CD4-positive, alpha-beta T cell treated with Interleukin-1 beta for 1 hour (primary cell): ENCODE results near the gene KRT7.

ENCODE experiments used
- DNase-seq, 2 donors: peaks; one replicate each; pipeline ENCODE4 v3.0.0-alpha.2; 2020 to 2022

The KRT7 gene

DNA sequence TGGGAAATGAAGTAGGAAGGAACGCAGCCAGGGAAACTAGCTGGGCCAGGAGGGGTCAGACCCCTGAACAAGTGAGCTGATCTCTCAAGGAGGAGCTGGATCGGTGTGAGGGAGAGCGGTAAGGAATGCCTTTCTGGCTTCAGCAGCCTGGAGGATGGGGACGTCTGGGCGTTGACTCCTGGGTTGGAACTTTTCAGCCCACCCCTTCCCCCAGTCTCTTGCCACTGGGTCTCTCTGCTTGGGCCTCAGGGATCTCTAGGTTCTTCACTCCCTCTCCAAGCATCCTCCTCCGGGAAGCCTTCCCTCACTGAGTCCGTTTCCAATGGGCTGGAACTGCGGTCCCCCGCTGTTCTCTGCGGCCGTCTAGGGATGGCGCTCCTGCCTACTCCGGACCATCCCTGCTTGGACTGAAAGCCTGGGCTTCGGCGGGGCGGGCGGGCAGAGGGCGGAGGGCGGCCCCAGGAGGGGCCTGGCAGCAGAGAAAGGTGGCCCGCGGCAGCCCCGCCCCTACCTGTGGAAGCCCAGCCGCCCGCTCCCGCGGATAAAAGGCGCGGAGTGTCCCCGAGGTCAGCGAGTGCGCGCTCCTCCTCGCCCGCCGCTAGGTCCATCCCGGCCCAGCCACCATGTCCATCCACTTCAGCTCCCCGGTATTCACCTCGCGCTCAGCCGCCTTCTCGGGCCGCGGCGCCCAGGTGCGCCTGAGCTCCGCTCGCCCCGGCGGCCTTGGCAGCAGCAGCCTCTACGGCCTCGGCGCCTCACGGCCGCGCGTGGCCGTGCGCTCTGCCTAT lies at the start of gene KRT7:
KRT7 (plus strand) TSS at position 570 of the 788 bp plus-strand sequence; CDS start at position 624, 54 bp downstream.
- DNase-seq, result no peak

DNA sequence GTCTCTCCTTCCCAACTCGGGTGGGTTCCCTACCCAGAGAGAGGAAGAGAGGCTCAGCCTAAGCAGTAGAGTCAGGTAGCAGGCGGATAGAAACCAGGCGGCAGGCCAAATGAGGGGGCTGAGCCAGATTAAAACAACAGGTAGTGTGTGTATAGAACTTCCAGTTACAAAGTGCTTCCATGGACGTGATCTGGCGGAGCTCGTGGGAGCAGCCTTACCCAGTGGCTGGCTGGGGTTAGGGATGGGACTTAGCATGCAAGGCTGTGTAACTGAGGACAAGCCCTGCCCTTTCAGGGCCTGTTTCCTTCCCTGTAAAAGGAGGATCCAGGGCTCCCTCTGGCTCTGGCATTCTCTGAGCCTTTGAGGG lies 49.5 kb upstream of the KRT7 start:
- no peak for DNase-seq

DNA sequence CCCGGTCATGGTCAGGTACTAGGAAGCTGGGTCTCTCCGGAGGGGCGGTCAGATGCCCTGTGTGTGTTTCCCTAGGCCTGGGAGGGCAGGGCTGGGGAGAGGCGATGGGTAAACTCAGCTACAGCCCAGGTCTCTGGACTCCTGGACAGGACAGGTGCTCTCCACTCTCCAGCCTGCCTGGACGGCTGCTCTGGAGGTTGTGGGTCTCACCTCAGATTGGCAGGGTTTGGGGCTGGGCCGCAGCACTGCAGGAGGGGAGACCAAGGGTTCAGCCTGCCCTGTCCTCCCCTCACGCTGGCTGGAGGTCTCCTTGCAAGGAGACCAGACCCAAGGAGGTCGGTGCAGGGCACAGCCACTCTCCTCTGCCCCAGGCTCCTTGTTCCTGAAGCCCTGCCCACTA lies 49.1 kb upstream of the KRT7 start:
- DNase-seq, result no peak

DNA sequence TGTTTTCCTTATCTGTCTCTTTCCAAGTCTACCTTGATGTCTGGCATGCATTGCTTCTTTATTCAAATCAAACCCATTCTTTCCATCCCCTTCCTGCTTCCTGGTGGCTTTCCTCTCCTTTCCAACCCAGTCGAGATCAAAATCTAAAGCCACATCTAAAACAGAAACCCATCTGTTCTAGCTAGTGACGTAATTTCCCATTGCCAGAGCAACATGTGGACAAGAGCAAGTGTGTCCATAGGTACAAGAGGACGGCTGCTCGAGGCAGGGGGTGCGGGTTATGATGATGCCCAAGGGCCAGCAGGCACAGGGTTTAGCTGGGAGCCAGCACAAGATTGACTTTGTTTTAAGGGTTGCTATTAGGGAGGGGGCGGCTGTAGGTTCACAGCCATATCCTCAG lies 48.2 kb upstream of the KRT7 start:
- DNase-seq, result no peak

DNA sequence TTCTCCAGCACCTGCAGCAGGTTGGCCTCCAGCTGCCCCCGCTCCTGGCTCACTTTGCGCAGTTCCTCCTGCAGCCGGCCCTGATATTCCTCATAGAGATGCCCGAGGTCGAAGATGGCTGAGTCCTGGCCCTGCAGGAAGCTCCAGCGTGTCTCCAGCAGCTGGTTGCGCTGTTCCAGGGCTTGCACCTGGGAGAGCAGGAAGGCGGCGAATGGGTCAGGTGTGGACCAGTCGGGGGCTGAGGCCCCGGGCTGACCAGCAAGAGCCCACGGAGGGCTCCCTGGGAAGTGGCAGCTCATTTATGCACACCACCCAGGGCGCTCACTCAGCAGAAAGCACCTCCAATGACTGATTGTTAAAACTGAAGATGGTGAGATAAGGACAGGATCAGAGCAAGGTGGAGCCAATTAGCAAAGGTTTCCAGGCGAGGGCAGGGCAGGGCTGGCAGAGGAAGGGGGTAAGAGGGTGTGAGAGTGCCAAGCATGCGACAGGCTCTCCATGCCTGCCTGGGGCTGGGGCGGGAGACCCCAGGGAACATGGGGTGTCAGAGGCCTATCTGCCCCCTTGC lies 47.6 kb upstream of the KRT7 start:
- DNase-seq, result no peak

DNA sequence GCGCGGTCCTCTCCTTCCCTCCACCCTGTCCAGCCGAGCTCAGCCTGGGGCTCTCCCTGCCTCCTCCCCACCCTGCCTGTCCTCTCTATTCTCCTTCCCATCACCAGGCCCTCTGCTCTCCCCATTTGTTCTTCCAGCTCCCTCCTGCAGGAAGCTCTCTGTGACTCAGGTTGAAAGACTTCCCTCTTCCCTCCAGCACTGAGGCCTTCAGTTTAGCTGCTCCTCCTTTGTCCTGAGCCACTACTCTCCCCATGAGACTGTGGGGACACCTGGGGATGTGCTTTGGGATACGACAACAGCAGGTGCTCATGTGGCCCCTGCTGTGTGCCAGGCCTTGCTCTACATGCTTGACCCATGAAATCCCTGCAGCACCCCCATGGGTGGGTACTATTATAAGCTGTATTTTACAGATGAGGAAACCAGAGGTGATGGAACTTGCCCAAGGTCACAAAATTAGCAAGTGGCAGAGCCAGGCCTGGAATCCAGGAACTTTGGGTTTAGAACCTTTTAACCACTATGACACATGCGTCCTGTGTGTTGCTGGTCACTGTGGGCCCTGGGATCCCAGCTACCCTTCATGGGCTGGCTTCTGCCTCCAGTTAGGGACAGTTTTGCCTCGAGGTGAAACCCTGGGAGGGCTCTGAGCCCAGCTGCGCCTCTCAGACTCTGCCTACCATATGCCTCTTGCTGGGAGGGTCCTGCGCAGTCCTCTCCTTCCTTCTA lies 46.8 kb upstream of the KRT7 start:
- DNase-seq, result no peak

DNA sequence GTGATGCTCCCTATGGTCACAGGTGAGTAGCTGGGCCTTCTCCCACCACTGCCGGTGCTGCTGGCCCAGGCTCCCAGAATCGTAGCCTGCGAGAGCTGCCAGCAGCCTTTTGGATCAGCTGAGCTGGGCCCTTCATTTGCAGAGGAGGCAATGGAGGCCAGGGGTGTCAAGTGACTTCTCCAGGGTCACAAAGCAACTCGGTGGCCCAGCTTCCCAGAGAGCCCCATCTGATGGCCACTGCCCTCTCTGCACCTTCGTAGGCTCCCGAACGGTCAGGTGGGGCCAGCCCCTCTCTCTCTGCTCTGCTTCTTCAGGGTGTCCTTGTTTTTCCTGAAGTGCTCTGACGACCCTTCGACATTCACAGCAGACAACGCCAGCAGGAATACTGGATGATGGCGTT lies 45.8 kb upstream of the KRT7 start:
- no peak for DNase-seq

DNA sequence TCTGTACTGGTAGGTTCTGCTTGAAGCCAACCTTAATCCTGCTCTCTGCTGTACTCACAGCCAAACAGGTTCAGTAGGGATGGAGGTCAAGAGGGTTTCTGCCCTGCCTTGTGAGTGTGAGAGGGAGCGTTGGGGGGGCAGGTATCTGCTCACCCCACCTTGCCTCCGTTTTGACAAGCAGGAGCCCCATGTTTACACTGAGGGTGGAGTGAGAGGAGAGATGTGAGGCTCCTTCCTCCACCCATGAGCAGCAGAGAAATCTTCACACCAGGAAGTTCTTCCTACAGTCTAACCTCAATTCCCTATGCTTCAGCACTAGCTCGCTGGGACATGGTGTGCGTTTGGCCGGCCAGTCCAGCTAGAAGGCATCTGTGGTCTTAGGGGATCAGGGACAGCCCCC lies 45.4 kb upstream of the KRT7 start:
- no peak for DNase-seq

DNA sequence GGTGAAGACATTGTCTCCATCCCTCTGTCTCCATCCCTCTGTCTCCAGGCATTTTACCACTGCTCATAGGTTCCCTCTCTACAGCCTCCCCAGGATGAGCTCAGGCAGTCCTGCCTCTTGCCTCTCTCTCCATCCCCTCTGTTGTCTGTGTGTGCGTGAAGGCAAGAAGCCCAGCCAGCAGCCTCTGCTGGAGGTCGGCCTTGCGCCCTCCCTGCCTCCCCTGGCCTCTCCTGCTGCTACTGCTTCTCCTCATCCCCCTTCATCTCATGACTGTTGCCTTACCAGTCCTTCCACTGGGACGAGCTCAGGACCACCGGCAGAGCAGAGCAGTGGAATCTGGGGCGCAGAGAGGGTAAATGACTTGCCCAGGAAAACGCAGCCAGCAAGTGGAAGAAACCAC lies 44.4 kb upstream of the KRT7 start:
- no peak for DNase-seq

DNA sequence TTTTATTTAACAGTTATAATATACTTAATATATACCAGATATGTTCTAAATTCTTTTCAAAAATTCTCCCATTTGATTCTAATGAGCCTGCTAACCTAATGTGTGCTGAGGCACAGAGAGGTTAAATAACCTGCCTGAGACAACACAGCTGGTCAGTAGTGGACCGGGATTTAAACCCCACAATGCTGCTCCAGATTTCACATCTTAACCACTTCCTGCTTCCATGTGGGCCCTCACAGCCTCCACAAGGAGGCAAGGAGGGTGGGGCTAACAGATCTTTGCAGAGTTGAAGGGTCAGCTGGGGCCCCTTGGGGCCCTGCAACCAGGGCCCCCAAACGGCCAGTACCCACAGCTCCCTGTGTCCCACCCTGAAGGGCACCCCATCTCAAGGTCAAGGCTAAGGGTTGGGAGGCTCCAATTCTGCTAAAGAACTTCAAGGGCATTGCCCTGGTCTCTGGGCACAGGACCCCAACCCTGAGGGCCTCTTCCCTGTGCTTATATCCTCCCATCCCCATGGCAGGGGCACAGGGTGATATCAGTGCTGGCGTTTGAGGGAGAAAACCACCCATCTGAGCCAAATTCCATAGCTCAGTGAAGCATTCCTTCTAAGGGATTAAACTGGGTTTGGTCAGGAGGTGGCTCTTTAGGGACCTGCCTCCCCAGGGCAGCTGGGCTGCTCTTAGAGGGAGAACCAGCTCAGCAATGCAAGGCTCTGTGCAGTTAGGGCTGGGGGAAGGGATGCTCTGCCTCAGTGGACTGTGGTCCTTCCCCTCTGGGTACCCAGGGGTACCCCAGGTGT lies 43.5 kb upstream of the KRT7 start:
- no peak for DNase-seq

DNA sequence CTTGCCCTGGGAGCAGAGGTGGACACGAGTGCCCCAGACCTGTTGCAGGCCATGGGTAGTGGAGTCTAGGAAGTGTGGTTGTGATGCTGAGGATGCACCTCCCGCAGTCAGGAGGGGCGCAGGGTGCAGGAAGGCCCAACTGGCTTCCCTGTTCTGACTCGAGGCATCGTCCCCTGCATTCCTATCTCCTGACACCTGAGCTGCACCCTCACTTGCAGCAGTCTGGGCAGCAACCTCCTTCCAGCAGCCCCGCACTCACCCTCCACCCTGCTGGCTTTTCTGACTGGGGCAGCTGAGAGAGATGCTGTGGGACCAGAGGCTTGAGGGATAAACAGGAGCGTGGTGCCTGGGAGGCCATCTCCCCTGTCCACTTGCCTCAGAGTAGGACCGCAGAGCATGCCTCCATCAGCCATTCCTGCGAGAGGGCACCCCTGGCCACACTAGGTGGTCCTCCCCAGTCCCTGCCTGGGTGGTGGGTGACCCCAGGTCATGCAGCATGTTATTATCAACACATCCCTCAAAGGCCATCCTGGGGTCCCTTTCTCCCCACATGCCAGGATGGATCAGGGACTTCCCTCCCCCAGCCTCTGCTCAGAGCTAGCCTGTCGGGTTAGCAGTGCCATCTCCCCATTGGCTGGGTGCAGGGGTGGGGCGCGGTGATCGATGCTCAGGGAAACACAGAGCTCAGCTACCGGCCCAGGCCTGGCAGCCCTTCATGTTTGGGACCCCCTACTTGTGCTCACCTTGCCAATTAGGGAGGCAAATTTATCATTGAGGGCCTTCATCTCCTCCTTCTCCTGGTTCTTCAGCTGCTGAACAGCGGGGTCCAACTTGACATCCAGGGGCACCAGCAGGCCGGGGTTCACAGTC lies 41.9 kb upstream of the KRT7 start:
- no peak for DNase-seq

DNA sequence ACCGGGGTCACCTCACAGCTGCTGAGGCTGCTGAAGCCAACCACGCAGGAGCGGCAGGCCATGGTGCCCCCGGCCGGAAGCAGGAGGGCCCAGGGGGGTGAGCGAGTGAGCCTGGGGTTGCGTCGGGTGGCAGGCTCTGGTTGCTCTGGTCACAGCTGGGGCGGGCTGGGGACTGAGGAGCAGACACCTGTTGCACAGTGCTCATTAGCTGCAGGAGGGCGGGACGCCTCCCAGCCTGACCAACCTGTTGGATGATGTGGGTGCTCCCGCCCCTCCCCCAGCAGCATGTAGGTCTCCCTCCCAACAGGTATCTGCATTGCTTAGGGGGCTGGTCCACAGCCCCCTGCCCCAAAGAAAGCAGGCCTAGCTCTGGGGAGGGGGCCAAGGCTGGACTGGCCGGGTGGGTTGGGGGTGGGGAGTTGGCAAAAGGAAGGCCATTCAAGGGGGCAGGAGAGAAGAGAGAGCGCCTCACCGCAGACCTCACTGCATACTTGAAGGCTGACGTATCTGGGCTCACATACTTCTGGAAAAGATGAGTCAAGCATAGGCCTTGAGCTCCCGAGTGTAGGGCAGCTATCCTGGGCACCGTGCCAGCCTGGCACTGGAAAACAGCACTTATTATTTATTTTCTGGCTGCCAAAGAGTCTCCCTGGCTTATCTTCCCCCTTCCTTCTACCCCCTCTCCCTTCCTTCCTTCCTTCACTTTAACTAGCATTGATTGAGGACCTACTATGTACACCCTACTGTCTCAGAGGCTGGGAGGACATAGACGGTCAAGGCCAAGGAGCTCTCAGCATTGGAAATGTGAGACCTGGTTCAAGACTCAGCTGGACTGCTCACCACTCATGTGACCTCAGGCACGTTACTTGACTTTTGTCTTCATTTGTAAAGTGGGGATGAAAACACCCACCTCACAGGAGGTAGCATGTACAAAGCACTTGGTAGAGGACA lies 40.9 kb upstream of the KRT7 start, which contains the start of gene KRT80:
KRT80 (minus strand) TSS at position 174 of the 951 bp plus-strand sequence; CDS start at position 62, 112 bp downstream.
- DNase-seq, result peak in 1 of 2 donors; percentile 53

DNA sequence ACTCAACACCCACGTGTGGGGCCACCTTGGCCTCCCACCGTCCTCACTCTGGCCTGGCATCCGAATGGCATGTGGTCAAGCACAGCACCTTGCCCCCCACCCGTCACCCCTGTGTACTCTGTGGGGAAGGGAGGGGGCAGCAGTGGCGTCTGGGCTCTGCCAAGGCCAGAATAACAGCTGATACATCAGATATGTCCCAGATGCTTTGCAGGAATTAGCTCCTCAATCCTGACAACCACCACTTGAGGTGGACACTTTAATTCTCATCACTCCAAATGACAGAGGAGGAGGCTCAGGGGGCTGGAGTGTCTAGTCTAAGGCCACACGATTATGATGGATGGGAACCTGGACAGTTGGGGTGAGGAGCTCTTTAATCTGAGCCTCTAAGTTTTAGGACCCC lies 39.5 kb upstream of the KRT7 start:
- DNase-seq, result no peak

DNA sequence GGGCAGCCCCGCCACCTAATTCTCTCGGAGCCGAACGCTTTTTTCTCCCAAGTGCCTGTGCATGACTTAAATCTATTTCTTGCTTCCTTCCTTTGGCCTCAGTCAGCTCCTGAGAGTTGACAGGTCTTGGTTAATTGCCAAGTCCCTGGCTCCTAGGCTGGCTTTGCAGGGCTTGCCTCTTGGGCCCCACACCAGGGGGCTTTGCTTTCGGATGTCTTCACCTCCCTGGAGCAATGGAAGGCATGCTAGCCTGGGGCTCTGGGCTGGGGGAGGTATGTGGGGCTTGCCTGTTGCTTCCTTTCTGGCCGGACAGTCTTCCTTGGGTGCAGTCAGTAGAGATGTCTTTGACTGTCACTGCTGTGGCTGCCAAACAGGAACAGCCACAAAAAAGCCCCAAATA lies 39.1 kb upstream of the KRT7 start:
- no peak for DNase-seq

DNA sequence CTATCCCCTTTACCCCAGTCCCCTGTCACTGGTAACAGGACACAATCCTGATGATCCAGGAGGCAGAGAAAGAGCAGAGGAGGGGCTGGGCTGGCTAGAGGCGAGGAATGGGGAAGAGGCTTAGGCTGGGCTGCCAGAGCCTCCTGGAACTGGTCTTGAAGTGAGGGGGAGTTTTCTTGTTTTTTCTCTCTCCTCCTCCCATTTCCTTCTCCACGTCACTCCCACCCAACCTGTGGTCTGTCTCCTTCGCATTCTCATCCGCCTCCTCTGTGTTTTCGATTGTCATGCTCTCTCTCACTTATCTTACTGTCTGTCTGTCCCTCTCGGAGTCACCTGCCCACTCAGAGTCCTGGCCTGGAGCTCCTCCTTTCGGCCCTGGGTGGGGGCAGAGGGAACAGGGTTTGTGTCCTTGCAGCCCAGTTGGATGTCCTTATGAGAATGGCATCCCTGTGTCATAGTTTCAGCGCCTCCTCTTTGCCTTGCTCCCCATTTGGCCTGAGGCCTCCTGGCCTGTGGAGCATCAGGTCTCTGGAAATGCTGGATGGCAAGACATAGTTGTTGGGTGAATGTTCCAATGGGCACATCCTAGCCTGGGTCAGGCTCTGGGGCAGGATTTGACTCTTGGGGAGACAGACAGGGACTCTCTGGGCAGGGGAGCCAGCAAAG lies 37.8 kb upstream of the KRT7 start:
- DNase-seq, result no peak

DNA sequence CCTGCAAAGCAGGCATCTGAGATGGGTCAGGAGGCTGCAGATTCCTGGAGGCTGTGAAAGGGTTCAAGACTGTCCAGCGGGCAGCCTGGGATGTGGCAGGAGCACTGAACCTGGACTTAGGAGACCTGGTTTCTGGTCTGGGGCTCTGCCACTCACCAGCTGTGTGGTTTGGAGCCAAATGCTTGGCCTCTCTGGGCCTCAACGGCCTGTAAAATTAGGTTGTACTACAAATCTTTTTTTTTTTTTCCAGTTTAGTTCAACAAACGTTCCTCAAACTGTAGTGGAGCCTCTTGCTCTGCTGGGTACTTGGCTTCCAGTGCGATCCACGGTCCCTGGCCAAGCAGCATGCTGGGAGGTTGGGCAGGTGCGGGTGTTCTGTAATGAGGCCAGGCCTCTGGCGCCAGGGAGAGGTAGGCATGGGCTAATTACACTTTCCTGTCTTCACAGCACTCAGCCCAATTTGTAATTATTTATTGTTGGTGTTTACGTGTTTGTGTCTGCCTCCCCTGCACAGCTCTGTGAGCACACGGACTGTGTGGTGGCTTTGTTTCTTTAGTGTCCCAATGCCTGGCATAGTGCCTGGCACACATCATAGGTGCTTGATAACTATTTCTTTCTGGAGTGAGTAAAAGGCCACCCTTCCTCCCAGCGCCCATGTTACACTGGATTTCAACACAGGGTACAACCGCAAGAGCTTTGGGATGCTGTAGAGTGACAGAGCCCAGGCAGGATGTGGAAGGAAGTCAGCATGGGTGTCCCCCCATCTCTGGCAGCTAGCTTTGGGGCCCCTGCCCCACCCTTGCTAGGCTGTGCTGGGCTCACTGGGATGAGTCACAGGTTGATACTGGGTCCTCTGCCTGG lies 35.4 kb upstream of the KRT7 start:
- DNase-seq, result peak in 1 of 2 donors; percentile 79

DNA sequence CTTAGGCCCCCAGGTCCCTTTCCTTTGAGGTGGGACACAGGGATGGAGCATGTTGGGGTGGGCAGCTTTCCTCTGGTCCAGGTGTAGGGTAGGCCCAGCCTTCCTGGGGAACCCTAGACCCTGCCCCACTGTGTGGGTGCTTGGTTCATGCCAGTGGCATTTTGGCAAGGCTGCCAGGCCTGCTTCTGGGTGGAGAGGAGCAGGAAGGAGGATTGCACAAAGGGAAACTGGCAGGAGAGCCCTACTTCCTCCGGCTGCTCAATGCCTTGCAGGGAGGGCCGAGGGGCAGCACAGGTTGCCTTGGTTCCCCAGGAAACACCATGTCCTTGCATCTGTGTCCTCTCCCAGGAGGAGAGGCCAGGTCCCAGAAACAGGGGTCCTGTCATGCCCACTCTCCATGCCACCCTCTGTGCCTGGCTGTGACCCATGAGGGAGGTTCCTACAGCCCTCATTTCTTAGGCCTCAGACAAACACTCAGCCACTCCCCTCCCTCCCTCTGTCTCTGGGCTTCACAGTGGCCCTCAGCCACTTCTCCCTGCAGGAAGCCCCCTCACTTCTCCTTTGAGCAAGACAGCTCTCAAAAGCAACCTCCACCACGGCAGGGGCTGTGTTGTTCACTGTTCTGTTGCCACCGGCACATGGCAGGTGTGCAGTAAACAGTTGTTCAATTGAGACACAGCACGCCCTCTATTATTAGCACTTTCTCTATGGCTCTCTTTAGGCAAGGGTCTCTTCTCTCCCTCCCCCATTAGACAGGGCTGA lies 34.4 kb upstream of the KRT7 start:
- peak in 1 of 2 donors; percentile 19 for DNase-seq

DNA sequence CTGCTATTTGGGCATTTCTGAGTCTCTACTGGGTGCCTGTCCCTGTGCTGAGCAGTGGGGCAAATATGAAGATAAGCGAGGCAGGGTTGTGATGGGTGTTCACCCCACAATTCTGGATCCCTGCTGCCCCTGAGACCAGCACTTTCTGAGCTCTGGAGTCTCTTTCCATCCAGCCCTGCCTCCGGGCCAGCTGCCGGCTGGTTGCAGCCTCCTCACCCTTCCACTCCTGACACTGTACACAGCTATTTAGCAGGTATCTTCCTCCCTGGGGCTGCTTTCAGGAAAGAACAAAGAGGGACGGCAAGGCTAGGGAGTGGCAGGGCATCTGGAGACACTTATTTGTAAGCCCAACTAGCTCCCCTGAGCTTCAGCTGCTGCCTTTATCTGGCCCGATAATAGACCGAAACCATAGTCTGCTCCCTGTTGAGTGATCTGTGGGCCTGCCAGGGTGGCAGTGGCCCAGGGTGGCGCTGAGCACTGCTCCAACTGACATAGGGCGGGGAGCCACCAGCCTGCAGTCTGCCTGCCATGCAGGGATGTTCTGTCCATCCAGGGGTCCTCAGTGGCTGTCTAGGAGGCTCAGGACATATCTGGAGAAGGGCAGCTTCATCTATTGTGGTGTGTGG lies 33.6 kb upstream of the KRT7 start:
- no peak for DNase-seq
